GM23248 (cell line): Measurements from ENCODE around the gene PNPLA1. TPM values are rescaled to one million over a fixed set of nuclear protein-coding genes. Genes with fewer than 3 reads are reported as not detected.

ENCODE experiments used
- DNase-seq: peaks from one replicate; pipeline ENCODE4 v3.0.0-alpha.2; 2015
- H2AFZ ChIP-seq: fragments of 200-600 bp; sonication (generic); 2 replicates; pipeline ENCODE4 v1.6.1; 2016; ENCODE audit warnings: antibody characterized with exemption
- H3F3A ChIP-seq: fragments of 200-600 bp; sonication (generic); 2 replicates; pipeline ENCODE4 v1.6.1; 2016; ENCODE audit warnings: mild to moderate bottlenecking, antibody characterized with exemption, mixed run types; ENCODE audit not compliant: insufficient read depth
- H3K27ac ChIP-seq: fragments of 200-600 bp; sonication (generic); 2 replicates; pipeline ENCODE4 v1.5.1; 2016; ENCODE audit warnings: mild to moderate bottlenecking
- H3K27me3 ChIP-seq: fragments of 200-600 bp; sonication (generic); replicated peaks from 2 replicates; pipeline ENCODE4 v1.6.1; 2016; ENCODE audit warnings: mild to moderate bottlenecking; ENCODE audit not compliant: insufficient read depth
- H3K36me3 ChIP-seq: fragments of 200-600 bp; sonication (generic); 2 replicates; pipeline ENCODE4 v1.6.1; 2016; ENCODE audit warnings: low read depth, mild to moderate bottlenecking
- H3K4me1 ChIP-seq: fragments of 200-600 bp; sonication (generic); 2 replicates; pipeline ENCODE4 v1.6.1; 2016; ENCODE audit warnings: mild to moderate bottlenecking; ENCODE audit not compliant: insufficient read depth
- H3K4me2 ChIP-seq: fragments of 200-600 bp; sonication (generic); one replicate; pipeline ENCODE4 v1.6.1; 2016; ENCODE audit warnings: mild to moderate bottlenecking; ENCODE audit not compliant: unreplicated experiment
- H3K4me3 ChIP-seq: fragments of 200-600 bp; sonication (generic); 2 replicates; pipeline ENCODE4 v1.5.1; 2016; ENCODE audit warnings: mild to moderate bottlenecking
- H3K79me2 ChIP-seq: fragments of 200-600 bp; sonication (generic); 2 replicates; pipeline ENCODE4 v1.6.1; 2016; ENCODE audit warnings: mild to moderate bottlenecking; ENCODE audit not compliant: insufficient read depth
- H3K9ac ChIP-seq: fragments of 200-600 bp; sonication (generic); 2 replicates; pipeline ENCODE4 v1.6.1; 2016; ENCODE audit warnings: mild to moderate bottlenecking
- H3K9me2 ChIP-seq: fragments of 200-600 bp; sonication (generic); 2 replicates; pipeline ENCODE4 v1.6.1; 2016; ENCODE audit warnings: mixed run types, mild to moderate bottlenecking, moderate library complexity; ENCODE audit not compliant: insufficient read depth
- H3K9me3 ChIP-seq: fragments of 200-600 bp; sonication (generic); one replicate; pipeline ENCODE4 v1.6.1; 2017; ENCODE audit warnings: low read depth
- H4K20me1 ChIP-seq: fragments of 200-600 bp; sonication (generic); 2 replicates; pipeline ENCODE4 v1.6.0; 2016; ENCODE audit not compliant: insufficient read depth
- EZH2 ChIP-seq: fragments of 200-600 bp; sonication (generic); IDR thresholded peaks from 2 replicates; pipeline ENCODE4 v1.6.1; 2018; ENCODE audit warnings: antibody characterized with exemption, mild to moderate bottlenecking; ENCODE audit not compliant: insufficient read depth, poor library complexity, severe bottlenecking
- EZH2phosphoT487 ChIP-seq: fragments of 200-600 bp; sonication (generic); IDR thresholded peaks from 2 replicates; pipeline ENCODE4 v1.6.1; 2018; ENCODE audit warnings: antibody characterized with exemption, moderate library complexity, mild to moderate bottlenecking, low read depth; ENCODE audit not compliant: insufficient read depth
- whole genome bisulfite sequencing, 2 experiments: methylation state at CpG; one replicate each; pipeline ENCODE4 v1.1.6; 2015 to 2017; ENCODE audit warnings: low lambda C conversion rate in 2 of 2, low coverage in 1 of 2; ENCODE audit errors: missing lambda C conversion rate in 2 of 2; 5-methylcytosine and 5-hydroxymethylcytosine counted together
- in situ Hi-C: fragments of 300-500 bp; cut with MboI; formaldehyde crosslinking; loops from 2 replicates; pipeline ENCODE4 v1.15.0; 2020
- polyA plus RNA-seq: library from polyadenylated mRNA; unstranded; fragments of >200 nt; fragmentation: Nextera tagmentation; extraction: Ambion mirVana; gene quantifications from 2 replicates; pipeline ENCODE4 v1.2.1, GENCODE V29; 2016
- total RNA-seq: library from RNA; depleted of rRNA; stranded (reverse); fragments of >200 nt; shearing (Covaris generic); gene quantifications from 2 replicates; pipeline ENCODE4 v1.2.3, GENCODE V29; 2014

PNPLA1 gene
- total and polyA plus RNA-seq, 2 experiments from 2014 or later = not detected

DNA sequence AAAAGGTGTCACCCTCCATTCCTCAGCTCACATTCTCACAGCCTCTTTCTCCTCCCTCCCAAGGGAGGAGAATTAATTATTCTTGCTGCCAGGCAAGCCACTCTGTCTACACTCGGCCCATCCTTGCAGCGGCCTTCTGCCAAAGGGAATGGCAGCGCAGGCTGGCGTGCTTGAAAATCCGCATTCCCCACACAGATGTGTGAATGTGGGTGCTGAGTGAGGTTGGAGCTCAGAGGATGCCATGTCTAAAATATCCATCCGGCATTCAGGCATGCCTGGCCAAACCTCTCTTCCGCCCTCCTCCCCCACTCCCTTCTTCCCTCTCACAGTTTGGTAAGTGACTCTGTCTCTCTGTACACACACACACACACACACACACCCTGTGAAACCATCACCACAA, 27.7 kb downstream of the PNPLA1 start:
- no peaks in the 10 kb centered on the region for H3F3A ChIP-seq
- peaks cover 15% of the 10 kb centered on the region for H3K4me1 ChIP-seq
- no peak for DNase-seq
- H3K9me3 ChIP-seq = no peaks in the 10 kb centered on the region
- no peak overlapping the region for H3K4me2 ChIP-seq
- WGBS, 2 experiments = 64 to 74% methylated on average over 5 to 7 of the region's 7 CpGs
- H3K9me2 ChIP-seq = no peaks in the 10 kb centered on the region
- no peak overlapping the region for H3K4me3 ChIP-seq
- TF ChIP-seq EZH2 (no peak), EZH2phosphoT487 (no peak)
- in situ Hi-C loops = no loop called here
- no peaks in the 10 kb centered on the region for H3K79me2 ChIP-seq
- no peak overlapping the region for H3K9ac ChIP-seq
- no peak overlapping the region for H3K27ac ChIP-seq
- H4K20me1 ChIP-seq = no peaks in the 10 kb centered on the region
- no peaks in the 10 kb centered on the region for H3K36me3 ChIP-seq
- H2AFZ ChIP-seq = no peak overlapping the region
- H3K27me3 ChIP-seq = no peaks in the 10 kb centered on the region

DNA sequence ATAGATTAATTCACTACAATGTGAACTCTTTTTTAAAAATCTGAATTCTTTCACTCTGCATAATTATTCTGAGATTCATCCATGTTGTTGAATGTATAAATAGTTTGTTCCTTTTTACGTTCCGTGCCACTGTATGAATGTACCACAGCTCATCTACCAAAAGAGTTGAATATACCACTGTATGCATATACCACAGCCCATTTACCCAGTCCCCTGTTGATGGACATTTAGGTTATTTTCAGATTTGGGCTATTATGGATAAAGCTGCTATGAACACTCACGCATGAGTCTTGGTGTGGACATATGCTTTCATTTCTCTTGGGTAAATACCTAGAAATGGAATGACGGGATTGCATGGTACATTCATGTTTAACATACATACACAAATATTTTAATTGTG, 28.2 kb downstream of the PNPLA1 start:
- H4K20me1 ChIP-seq = no peaks in the 10 kb centered on the region
- H3K9me2 ChIP-seq = no peaks in the 10 kb centered on the region
- TF ChIP-seq EZH2phosphoT487 = no peak
- no peak for TF ChIP-seq EZH2
- no peak overlapping the region for H2AFZ ChIP-seq
- no peaks in the 10 kb centered on the region for H3K79me2 ChIP-seq
- H3K36me3 ChIP-seq = no peaks in the 10 kb centered on the region
- in situ Hi-C loops = no loop called here
- no peaks in the 10 kb centered on the region for H3K9me3 ChIP-seq
- WGBS, 2 experiments = 88 to 90% methylated on average over 4 of the region's 4 CpGs
- peaks cover 15% of the 10 kb centered on the region for H3K4me1 ChIP-seq
- DNase-seq = no peak
- H3F3A ChIP-seq = no peaks in the 10 kb centered on the region
- H3K27ac ChIP-seq = no peak overlapping the region
- no peak overlapping the region for H3K4me3 ChIP-seq
- H3K27me3 ChIP-seq = no peaks in the 10 kb centered on the region
- H3K9ac ChIP-seq = no peak overlapping the region
- H3K4me2 ChIP-seq = no peak overlapping the region

DNA sequence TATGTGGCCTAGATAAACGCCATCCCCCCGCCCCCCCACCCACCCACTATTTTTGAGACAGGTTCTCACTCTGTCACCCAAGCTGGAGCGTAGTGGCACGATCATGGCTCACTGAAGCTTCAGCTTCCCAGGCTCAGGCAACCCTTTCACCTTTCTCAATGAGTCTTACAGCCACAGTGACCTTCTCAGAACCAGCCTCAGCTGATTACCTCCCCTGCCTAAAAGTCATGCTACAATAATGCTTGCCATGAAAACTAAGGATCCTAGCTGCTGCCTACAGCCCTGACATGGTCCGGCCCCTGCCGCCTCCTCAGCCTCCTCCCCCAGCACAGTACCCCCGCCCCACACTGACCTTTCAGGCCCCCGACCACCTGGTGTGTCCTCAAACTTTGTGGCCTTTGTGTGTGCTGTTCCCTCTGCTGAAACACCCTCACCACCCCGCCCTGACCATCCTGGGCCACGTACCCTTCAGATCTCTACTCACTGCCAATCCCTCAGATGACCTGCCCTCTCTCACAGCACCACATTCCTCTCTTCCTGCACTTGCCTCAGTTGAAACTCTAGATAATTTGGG, 31.3 kb downstream of the PNPLA1 start:
- WGBS, 2 experiments = 60 to 61% methylated on average over 10 of the region's 10 CpGs
- Histone ChIP-seq H3F3A (no peaks in the 10 kb centered on the region), H4K20me1 (no peaks in the 10 kb centered on the region), H3K27ac (no peak overlapping the region), H2AFZ (no peak overlapping the region), H3K4me1 (peaks cover 9% of the 10 kb centered on the region), H3K9ac (no peak overlapping the region), H3K36me3 (no peaks in the 10 kb centered on the region), H3K9me3 (no peaks in the 10 kb centered on the region), H3K27me3 (no peaks in the 10 kb centered on the region), H3K4me3 (no peak overlapping the region), H3K9me2 (no peaks in the 10 kb centered on the region), H3K79me2 (no peaks in the 10 kb centered on the region), H3K4me2 (no peak overlapping the region)
- in situ Hi-C loops = no loop called here
- TF ChIP-seq EZH2phosphoT487 = no peak
- TF ChIP-seq EZH2 = no peak
- peak; percentile 50 for DNase-seq

DNA sequence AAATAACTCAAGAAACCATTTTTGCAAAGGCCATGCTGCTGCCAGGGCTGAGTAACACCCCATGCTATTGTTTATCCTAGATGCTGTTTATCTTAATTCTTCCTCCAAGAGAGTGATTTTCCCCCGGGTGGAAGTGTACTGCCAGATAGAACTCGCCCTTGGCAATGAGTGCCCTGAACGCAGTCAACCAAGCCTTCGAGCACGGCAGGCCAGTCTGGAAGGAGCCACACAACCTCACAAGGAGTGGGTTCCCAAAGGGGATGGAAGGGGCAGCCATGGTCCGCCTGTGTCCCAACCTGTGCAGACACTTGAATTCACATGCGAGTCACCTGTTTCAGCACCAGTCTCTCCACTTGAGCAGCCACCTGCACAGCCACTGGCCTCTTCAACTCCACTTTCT, 31.9 kb downstream of the PNPLA1 start:
- Histone ChIP-seq H3K4me1 (peaks cover 9% of the 10 kb centered on the region), H3K9me2 (no peaks in the 10 kb centered on the region), H2AFZ (no peak overlapping the region), H3K36me3 (no peaks in the 10 kb centered on the region), H3F3A (no peaks in the 10 kb centered on the region), H3K9me3 (no peaks in the 10 kb centered on the region), H3K4me2 (no peak overlapping the region), H3K27me3 (no peaks in the 10 kb centered on the region), H3K9ac (no peak overlapping the region), H3K79me2 (no peaks in the 10 kb centered on the region), H4K20me1 (no peaks in the 10 kb centered on the region), H3K27ac (no peak overlapping the region), H3K4me3 (no peak overlapping the region)
- DNase-seq = peak; percentile 24
- in situ Hi-C loops = no loop called here
- WGBS, 2 experiments = 30 to 32% methylated on average over 7 of the region's 7 CpGs
- TF ChIP-seq EZH2 (no peak), EZH2phosphoT487 (no peak)
